ENCODE data around the gene GPC1.

The GPC1 gene

GRCh38 chr2:240416821-240417220 lies 18.6 kb upstream of the GPC1 start:
- H3K4me3 ChIP-seq (ENCODE audit: low read depth, low read length): no peak overlapping the region
- in situ Hi-C loops (cut with HindIII; ENCODE audit: low pct_ligation_motif_present, low sequenced_read_pairs): no loop called here
- no peaks in the 10 kb centered on the region for H3K36me3 ChIP-seq (replicated peaks)
- DNase-seq: no peak
- no peak for TF ChIP-seq CTCF (IDR thresholded peaks at IDR 0.05; ENCODE audit: low read depth, low read length, missing control alignments)
- H3K27ac ChIP-seq: no peak overlapping the region
- H3K27me3 ChIP-seq (replicated peaks): no peaks in the 10 kb centered on the region

- in situ Hi-C loops (cut with HindIII; ENCODE audit: low pct_ligation_motif_present, low sequenced_read_pairs): no loop called here
- no peak overlapping the region for H3K4me3 ChIP-seq (ENCODE audit: low read depth, low read length)
- no peaks in the 10 kb centered on the region for H3K27me3 ChIP-seq (replicated peaks)
These were observed 17.2 kb upstream of the GPC1 start for GRCh38 chr2:240418311-240418710.

GRCh38 chr2:240419271-240419670 lies 16.2 kb upstream of the GPC1 start:
- Histone ChIP-seq H3K27me3 (replicated peaks) (no peaks in the 10 kb centered on the region), H3K36me3 (replicated peaks) (no peaks in the 10 kb centered on the region), H3K4me3 (ENCODE audit: low read depth, low read length) (no peak overlapping the region), H3K27ac (no peak overlapping the region)
- no peak for DNase-seq
- in situ Hi-C loops (cut with HindIII; ENCODE audit: low pct_ligation_motif_present, low sequenced_read_pairs): no loop called here
- no peak for TF ChIP-seq CTCF (IDR thresholded peaks at IDR 0.05; ENCODE audit: low read depth, low read length, missing control alignments)

More at GRCh38 chr2:240418311-240418710, 17.2 kb upstream of the GPC1 start:
- H3K27ac ChIP-seq: no peak overlapping the region
- H3K36me3 ChIP-seq (replicated peaks): no peaks in the 10 kb centered on the region
- no peak for TF ChIP-seq CTCF (IDR thresholded peaks at IDR 0.05; ENCODE audit: low read depth, low read length, missing control alignments)
- no peak for DNase-seq

GRCh38 chr2:240419723-240420122 lies 15.7 kb upstream of the GPC1 start:
- Histone ChIP-seq H3K27ac (no peak overlapping the region), H3K4me3 (ENCODE audit: low read depth, low read length) (no peak overlapping the region), H3K36me3 (replicated peaks) (no peaks in the 10 kb centered on the region), H3K27me3 (replicated peaks) (no peaks in the 10 kb centered on the region)
- in situ Hi-C loops (cut with HindIII; ENCODE audit: low pct_ligation_motif_present, low sequenced_read_pairs): no loop called here
- TF ChIP-seq CTCF (IDR thresholded peaks at IDR 0.05; ENCODE audit: low read depth, low read length, missing control alignments): no peak
- DNase-seq: no peak

GRCh38 chr2:240420206-240421104 lies 15.0 kb upstream of the GPC1 start:
- no peak for TF ChIP-seq CTCF (IDR thresholded peaks at IDR 0.05; ENCODE audit: low read depth, low read length, missing control alignments)
- no peak for DNase-seq
- Histone ChIP-seq H3K36me3 (replicated peaks) (no peaks in the 10 kb centered on the region), H3K27ac (no peak overlapping the region), H3K4me3 (ENCODE audit: low read depth, low read length) (no peak overlapping the region), H3K27me3 (replicated peaks) (no peaks in the 10 kb centered on the region)
- in situ Hi-C loops (cut with HindIII; ENCODE audit: low pct_ligation_motif_present, low sequenced_read_pairs): no loop called here

All from brain microvascular endothelial cell (primary cell).